Stimulated activated CD4-positive, alpha-beta T cell treated with anti-CD3 and anti-CD28 coated beads, TNF-alpha, amount 100 ng/mL, for 48 hours (primary cell): ENCODE results near the gene VSTM2B.

Experiments
- DNase-seq, 3 donors: peaks; one replicate each; pipeline ENCODE4 v3.0.0-alpha.2; 2020; ENCODE audit warnings: low read depth in 3 of 3

VSTM2B gene

GRCh38 chr19:29566496-29567054, 40.8 kb downstream of the VSTM2B start:
- DNase-seq: no peak

DNA sequence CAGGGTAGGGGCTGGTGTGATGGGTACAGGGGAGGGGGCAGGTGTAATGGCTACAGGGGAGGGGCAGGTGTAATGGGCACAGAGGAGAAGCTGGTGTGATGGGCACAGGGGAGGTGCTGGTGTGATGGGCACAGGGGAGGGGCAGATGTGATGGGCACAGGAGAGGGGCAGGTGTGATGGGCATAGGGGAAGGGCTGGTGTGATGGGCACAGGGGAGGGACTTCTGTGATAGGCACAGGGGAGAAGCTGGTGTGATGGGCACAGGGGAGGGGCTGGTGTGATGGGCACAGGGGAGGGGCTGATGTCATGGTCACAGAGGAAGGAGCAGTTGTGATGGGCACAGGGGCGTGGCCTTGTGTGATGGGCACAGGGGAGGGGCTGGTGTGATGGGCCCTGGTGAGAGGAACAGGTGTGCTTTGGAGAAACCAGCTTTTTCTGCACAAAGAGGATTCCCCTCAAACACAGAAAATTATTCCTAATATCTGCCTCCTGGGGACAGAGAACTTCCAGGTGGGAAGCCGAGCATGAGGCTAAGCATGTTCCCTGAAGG, 41.6 kb downstream of the VSTM2B start:
- DNase-seq: no peak

GRCh38 chr19:29568036-29569025, 42.5 kb downstream of the VSTM2B start:
- no peak for DNase-seq

DNA sequence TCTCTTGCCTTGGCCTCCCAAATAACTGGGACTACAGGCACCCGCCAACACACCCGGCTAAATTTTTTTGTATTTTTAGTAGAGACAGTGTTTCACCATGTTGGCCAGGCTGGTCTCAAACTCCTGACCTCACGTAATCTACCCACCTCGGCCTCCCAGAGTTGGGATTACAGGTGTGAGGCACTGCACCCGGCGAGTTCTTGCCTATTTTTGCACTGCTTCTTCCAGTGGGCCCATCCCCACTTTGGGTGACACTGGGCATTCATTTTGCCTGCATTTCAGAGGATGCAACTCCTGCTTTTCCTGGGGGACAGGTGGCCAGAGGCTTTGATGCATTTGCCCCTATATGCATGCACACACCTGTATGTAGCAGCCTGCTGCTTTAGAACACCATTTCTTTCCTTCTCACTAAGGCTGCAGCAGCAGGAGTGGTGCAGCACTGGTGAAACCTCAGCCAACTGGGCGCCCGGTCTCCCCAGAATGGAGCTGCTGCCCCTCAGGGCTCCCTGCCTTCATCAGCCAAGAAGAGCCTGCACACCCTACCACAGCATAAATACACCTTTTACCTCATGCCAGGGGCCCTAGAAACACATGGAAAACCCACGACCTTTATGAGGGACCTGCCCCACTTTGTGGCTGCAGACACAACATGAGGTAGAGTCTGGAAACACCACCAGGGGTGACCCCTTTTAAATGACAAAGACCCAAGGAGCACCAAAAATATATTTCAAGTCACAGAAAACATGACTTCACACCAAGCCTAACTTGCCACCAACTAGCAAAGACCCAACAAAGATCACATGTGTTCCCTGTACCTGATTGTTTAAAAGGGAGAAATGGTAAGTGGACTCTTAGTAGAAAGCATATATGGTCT, 43.5 kb downstream of the VSTM2B start:
- DNase-seq: no peak

- no peak for DNase-seq
Measured at GRCh38 chr19:29571181-29571580, 45.4 kb downstream of the VSTM2B start.

DNA sequence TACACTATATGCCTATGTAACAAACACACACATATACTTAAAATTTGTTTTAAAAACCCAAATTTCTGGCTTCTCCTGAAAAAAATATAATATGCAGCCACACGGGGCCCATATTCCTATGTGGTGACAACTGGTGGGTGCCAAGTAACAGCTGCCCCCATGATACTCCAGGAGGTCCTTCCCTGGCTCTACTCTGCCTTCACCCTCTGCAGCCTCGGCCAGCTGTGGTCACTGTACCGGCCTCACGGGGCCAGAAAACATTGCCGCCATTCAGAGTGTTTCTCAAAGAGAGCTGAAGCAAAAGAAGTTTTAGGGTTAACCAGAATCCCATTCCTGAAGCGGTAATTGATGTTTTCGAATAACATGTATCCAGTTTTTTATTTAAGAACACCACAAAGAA, 47.7 kb downstream of the VSTM2B start:
- no peak for DNase-seq

GRCh38 chr19:29574510-29574909, 48.7 kb downstream of the VSTM2B start:
- DNase-seq: no peak

GRCh38 chr19:29576046-29576606, 50.3 kb downstream of the VSTM2B start:
- peak in 1 of 3 donors; percentile 21 for DNase-seq

DNA sequence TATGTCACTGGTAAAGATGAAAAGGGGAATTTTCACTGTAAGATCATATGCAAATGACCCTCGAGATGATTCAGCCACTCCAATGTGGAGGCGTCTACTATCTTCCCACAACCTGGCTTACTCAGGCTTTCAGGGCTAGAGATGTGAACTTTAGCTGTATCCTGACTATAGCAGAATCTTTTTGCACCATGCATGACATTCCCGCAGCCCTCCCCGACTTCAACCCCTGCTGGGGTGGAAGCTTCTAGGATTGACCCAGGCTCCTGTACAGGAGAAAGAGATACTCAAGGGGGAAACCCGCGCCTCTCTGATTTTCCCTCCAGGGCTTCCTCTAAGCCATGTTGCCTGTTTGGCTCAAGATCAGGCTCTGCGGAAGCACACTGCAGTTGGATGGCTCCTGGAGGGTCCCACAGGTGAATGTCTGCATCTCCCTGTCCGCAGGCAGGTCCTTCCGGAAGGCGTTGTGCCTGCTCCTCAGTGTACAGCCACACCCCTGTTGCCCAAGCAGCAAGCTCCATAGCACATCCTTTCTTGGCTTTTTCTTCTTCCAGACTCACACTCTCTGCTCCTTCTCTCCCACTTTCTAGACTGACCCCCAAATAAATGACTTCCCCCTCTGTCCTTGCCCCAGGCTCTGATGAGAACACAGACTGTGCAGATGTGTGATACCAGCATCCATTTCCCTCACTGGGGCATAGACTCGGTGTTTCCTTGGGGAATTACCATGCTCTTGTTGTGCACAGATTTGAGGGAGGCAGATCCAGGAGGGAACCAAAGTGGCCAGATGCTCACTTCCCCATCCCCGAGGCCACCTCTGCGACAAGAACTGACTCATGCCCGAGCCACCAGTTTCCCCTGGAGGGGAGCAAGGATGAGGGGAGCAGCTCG, 51.2 kb downstream of the VSTM2B start:
- DNase-seq: peak in 1 of 3 donors; percentile 31

GRCh38 chr19:29577649-29577963, 51.8 kb downstream of the VSTM2B start:
- no peak for DNase-seq

- DNase-seq: no peak
Measured at GRCh38 chr19:29578349-29578748, 52.6 kb downstream of the VSTM2B start.

DNA sequence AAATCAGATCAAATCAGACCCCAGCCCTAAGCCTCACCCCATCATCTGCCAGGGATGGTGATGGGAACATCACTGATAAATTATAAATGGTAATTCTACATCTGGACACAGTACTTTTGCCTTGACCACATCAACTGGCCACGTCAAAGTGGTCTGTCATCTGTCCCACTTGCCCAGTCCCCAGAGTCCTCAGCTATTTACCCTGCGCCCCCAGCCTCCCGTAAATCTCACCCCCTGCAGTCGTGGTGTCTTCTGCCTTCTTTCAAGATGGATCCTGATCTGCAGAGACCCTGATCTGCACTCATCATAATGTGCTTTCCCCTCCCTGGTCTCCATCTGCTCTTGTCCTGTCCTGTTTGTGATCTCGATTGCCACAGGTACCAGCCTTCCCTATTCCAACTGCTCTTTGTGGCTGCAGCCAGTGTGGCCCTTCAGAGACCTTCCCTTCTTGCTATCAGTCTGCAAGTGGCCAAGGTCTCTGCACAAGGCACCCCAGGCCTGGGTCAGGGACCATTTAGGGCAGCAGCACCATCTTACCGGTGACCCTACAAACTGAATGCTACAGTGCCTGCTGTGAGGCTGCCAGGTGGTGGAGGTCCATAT, 53.6 kb downstream of the VSTM2B start:
- DNase-seq: no peak

DNA sequence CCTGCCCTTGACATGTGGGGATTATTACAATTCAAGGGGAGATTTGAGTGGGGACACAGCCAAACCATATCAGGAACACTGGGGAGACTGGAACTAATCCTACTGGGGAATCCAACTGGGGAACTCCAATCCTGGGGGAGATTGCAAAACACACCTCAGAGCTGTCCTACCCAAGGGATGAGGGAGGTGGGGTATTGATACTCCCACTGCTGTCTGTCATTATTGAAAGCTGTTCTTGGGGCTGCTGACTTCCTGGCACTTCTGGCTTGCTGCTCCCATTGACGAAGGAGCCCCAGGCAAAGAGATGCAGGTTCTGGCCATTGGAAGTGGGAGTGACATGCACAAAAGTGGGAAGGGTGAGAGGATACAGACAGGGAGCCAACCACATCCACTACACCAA, 55.6 kb downstream of the VSTM2B start:
- DNase-seq: no peak

DNA sequence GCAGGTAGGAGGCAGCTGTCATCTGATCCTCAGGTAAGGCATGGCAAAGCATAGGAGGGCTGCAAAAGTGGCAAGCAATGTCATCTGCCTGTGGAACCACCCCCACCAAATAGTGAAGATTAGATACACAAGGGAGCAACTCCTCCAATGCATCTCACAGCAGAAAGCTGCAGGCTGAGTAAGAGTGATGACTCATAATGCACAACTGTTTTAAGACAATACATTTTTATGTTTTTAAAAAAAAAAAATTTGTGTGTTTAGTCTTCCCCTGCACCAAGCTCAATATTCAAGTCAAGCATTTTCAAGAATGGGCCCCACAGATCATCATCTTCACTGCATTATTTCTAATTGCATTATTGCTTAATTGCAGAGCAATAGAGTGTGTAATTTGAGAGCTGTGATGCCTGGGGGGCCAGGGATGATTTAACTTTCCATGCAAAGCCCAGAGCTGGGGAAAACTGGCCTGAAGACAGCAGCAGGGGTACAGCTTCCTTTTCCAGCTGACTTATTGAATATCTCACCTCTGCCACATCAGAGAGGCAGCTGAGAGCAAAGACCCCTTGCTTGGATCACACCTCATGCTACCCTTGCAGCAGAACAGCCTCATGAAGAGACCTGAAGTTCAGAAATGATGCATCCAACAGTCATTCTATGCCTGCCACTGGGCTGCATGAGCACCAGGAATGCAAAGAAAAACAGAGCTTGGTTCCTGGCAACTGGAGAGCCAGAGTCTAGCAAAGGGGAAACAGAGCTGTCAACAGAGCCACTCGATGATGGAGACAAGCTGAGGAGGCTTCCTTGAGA, 57.6 kb downstream of the VSTM2B start:
- no peak for DNase-seq

DNA sequence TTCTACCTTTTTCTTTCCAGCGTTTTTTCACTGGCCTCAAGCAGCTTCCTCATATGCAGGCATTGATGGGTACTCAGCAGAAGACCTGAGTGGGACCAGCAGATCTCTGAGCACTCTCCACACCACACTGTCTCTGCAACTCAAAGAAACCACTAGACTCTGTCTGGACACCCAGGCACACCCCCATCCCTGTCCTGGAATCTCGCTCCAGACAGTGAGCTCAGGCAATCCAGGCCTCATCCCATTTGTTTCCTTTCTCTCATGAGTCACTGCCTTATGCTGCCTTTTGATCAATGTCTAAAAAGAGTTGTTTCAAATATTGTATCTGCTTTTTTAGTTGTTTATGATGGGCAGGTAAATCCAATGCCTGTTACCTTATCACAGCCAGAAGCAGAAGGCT, 60.6 kb downstream of the VSTM2B start:
- no peak for DNase-seq

DNA sequence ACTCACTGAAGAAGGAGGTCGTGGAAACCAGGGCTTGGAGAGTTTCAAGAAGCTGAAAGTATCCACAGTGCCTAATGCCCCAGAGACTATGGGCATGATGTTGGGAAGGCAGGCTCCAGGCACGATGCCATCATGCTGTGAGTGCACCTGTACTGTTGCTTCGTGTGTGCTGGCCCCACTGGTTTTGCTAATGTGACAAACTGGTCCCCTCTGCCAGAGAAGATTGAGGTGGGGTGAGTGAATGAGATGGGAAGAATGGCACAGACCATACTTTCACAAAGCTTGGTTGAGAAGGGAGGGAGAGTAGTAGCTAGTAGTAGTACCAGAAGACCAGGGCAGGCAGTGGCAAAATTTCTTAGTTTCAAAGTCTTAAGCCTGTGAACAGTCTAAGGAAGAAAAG, 61.3 kb downstream of the VSTM2B start:
- no peak for DNase-seq

- peak in 2 of 3 donors; percentile 49 to 74 for DNase-seq
Measured at GRCh38 chr19:29587518-29587986, 61.8 kb downstream of the VSTM2B start.

GRCh38 chr19:29588095-29588494, 62.3 kb downstream of the VSTM2B start:
- DNase-seq: no peak

DNA sequence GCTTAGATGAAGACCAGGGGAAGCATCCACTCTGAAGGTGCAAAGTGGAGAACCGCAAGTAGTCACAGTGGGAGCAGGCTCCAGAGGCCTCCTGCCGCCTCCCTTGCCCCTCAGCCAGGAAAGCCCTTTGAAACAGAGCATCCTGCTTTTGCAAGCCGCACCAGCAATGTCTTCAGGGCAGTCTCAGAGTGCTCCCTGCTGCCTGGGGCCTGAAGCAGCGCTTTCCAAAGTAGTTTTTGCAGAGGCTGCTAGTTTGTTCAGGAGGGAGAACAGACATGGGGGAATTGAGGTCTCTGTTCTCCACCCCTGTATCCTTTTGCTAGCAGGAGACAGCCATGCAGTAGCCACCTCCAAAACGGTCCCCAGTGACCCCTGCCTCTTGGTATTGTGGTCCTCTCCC, 64.5 kb downstream of the VSTM2B start:
- no peak for DNase-seq
